ENCODE data around the gene MAP1LC3A.

Gene MAP1LC3A

DNA sequence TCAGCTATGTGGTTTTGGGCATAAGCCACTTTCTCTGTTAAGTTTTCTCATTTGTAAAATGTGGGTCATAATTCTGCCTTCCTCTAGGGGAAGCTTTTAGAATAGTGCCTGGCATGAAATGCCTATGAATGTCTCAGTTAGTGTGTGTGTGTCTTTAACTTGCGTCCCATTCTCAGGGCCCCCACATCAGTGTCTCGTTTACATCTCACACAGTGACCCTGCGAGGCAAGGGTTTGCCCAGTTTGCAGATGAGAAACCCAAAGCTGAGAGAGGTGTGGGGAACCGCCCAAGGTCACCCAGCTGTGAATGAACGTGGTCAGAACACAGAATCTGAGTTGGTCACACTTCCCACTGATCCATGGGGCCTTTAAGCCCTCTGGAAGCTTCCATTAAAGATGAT lies 28.2 kb upstream of the MAP1LC3A start:
- DNase-seq, result no peak

DNA sequence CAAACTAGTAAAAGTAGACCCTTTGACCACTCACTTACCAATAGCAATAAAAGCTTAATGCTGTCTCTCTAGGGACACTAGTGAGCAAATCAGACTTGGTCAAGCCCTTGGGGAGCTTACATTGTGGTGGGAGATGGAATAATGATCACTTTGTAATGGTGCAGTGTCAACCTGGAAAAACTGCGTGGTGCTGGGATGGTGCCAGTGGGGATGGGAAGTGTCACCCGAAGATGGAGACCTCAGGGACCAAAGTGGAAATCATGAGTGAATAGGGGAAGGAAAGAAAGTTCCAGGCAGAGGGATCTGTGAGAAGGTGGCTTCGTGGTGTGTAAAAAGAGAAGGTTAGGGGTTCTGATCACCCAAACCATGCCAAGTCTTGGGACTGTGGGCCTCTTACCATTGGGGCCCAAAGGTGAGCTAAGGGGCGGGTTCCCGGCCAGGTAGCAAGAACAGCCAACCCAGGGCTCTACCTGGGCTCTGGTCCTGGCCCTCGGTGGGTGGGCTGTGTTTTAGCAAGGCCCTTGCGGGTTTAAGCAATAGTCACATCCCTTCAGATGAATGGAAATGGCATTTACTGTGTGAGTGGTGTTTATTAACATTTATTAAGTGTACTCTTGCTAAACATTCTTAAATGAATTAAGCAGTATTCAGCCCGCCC lies 26.8 kb upstream of the MAP1LC3A start:
- no peak for DNase-seq

DNA sequence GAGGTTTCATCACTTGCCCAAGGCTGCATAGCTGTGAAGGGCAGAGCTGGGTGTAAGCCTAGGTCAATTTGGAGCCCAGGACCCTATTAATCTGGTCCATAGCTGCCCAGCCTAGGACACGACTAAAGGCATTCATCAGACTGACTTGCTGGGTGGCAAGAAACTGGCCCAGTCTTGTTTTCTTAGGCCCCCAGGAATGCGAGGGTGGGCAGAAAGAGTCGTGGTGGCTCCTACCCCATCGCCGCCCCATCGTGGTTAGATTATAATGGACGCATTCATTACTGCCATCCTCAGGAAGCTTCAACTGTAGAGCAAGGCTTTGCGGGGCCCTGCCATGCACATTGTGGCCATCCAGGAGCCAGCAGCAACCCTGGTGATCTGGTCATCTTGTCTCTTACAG lies 26.2 kb upstream of the MAP1LC3A start:
- DNase-seq, result no peak

DNA sequence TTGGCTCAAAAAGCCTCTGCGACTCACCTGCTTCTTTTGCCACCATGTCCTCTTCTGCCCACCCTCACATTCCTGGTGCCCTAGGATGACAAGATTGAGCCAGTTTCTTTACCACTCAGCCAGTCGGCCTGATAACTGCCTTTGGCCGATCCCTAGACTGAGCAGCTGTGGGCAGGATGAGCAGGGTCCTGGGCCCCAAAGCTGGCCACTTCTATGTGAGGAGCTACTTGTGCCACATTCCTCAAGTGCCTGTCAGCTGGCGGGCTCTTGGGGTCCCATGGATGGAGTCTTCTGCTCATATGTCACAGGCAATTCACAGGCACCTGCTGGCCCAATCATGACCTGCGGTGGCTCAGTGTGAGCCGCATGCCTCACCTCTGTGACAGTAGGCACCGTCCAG lies 25.8 kb upstream of the MAP1LC3A start:
- no peak for DNase-seq

DNA sequence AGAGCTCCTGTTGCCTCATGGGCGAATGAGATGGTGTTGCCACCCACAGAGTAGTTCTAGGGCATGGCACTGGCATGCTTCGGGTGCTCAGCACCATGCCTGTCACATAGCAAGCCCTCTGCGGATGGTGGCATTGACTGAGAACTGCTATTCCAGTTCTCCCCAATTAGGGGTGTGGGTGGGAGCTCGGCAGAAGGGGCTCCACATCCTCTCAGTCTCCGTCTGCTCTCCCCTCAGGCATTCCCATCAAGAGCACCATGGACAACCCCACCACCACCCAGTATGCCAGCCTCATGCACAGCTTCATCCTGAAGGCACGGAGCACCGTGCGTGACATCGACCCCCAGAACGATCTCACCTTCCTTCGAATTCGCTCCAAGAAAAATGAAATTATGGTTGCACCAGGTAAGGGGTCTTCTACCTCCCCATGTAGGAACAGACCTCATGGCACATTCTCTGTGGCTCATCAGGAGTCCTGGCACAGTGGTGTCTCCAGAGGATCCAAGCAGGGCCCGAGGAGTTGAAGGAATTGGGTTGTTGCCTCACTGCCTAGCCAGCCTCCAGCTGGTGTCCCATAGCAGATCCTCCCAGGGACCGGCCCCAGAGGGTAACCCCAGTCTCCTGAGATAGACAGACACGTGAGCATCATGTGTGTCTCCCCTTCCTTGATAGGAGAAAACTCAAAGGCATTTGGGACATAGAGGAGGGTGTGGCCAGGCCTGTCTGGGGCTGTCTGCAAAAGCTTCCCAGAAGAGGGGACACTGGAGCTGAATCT lies 23.9 kb upstream of the MAP1LC3A start:
- DNase-seq, result no peak

DNA sequence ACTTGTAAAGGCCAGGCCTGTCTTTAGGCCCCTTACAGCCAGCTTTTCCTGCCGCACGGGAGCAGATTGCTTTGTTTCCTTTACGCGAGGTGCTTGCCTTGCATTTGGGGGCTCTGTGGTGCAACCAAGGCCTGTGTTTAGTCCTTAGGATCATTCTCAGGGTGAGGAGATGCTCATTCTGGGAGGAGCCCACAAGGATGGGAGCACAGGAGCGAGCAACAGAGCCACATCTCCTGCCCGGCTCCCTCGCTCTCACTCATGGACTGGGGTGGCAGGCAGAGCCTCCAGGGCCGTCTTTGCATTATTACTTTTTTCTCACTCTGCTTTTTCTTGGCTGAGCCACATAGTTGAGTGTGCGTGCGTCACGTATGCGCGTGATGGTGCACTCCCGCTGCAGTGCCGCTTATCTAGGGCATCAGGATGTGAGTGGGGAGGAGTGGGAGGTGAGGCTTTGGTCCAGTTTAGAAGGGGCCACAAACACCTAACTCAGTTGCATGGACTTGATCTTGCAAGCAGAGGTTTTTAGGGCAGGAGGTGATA lies 23.1 kb upstream of the MAP1LC3A start:
- DNase-seq, result no peak

DNA sequence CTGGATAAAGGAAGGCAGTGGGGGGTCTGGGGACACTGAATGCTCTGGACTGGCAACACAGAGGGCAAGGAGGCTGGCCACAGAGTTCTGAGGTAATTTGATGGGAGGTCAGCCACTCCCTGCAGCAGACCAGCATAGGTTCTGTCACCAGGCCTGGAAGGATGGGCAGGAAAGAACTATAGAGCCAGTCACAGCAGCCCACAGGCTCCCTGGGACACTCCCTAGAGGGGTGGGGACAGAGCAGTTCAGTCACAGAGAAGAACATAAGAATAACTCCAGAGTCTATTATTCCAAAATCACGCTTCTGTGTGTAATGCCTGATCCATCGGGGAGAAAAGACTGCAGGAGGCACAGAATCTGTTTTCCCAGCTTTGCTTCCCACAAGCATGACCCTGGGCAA lies 22.7 kb upstream of the MAP1LC3A start:
- no peak for DNase-seq

DNA sequence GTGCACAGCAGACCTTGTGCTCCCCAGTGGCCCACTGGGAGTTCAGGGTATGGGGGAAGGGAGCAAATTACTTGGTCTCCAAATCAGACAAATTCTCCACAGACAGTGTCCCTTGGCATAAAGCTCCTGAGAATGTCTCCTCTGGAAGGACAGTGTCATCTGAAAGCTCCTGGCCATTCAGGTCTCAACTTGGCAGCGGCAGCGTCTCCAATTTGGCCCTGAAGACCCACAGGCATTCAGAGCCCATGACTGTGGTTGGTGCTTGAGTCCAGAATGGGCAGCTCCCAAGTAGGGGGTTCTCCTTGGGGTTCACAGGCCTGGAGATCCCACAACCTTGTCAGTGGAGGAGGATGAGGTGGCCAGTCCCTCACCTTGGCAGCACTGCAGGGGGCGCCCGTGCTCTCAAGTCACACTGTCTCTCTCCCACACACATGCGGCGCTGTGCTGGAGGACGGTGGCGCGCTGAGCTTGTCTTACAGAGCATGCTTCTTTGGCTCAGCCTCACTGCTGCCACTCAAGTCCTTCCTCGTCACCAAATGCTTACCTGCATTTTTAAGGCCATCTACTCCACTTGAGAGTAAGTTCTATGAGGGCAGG lies 21.6 kb upstream of the MAP1LC3A start:
- DNase-seq, result no peak

DNA sequence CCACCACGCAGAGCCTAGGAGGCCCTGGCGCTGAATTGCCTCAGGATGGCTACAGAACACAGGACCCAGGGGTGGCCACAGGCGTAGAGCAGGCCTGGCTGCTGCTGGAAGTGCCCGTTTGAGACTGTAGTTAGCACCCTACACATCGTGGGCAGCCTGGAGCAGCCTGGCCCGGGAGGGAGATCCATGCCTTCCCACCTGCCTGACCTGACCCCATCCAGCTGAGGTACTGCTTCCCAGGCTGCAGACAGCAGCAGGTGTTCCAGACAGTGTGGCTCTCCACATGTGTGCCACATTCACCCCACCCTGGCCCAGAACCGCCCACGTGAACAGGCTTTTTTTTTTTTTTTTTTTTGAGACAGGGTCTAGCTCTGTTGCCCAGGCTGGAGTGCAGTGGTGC lies 20.9 kb upstream of the MAP1LC3A start:
- no peak for DNase-seq

DNA sequence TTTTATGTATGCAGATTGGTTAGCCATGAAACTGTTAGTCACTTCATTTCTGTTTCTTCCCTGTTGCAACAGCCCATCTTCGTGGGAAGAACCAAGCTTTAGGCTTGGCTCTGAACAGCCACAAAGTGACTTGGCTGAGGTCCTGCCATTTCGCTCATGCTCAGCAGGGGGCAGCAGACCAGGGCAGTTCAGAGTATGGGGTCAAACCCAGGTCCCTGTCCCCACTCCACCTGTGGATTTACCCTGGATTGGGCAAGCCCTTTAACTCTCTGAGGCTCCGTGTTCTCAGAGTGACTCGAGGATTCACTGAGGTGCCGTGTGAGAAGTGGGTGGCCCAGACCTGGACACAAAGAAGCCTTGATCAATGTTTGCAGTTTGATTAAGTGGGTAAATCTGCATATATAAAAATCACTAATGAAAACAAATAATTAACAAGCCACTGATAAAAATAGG lies 19.8 kb upstream of the MAP1LC3A start:
- DNase-seq, result peak; percentile 61

DNA sequence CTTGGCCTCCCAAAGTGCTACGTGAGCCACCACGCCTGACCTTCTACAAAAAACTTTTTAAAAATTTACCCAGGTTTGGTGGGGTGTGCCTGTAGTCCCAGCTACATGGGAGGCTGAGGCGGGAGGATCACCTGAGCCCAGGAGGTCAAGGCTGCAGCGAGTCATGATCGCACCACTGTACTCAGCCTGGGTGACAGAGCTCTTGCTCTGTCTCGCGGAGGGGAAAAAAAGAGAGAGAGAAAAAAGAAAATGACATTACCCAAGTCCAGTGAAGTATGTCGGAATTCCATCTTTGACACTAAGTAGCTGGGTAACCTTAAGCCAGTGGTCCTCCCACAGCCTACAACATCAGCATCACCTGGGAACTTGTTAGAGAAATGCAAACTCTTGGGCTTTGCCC lies 18.8 kb upstream of the MAP1LC3A start:
- DNase-seq, result no peak

DNA sequence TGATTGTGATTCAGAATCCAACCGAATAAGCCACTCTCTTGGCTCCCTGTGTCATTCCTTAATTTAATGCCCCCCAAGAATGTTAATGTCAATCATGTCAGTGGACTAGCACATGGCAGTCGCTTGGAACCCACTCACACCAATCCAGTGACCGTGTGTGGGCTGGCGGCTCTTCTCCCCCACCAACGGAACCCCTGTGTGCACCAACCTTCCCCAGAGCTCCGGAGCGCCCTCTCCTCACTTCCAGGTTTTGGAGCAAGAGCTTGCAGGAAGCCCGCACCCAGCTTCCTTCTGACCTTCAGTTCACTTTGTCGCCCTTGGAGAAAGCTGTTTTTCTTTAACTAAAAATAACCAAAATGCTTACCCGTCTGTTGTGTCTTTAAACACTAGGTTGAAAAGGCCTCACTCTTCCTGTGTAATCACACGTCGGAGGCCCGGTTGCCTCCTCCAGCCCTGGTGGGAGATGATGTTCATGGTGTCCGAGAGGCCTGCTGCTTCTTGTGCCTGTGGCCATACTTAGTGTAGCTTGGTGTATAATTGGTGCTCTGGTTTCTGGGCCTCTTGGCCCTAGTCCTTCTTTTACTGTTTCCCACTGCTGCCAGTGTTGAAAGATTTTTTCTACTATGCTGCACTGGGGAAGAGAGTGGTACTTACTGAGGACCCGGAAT lies 17.8 kb upstream of the MAP1LC3A start:
- no peak for DNase-seq

DNA sequence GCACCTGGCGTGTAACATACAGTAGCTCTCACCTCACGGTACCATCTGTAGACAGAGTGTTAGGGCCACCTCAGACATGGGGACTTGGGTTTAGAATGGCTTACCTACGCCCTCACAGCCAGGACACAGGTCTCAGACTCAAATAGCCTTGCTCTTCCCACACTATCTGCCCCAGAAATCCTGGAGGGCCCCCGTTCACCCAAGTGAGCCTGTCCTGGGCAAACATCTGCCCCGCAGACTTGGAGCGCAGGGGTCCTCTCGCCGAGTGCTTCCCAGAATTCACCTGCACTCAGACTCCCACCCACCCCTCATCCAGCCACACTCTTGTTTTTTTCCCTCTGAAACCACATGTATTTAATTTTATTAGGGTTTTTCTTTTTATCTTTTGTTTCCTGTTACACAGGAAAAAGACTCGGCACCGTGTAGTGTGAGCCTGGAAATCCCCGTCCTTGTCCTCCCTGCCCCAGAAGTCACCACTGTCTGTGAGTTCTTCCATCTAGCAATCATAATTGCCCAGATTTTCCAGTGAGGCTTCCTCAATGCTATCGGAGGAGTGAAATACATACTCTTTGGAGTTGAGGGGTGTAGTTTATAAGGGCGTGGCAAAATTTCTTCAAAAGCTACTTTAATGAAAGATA lies 17.1 kb upstream of the MAP1LC3A start:
- no peak for DNase-seq

DNA sequence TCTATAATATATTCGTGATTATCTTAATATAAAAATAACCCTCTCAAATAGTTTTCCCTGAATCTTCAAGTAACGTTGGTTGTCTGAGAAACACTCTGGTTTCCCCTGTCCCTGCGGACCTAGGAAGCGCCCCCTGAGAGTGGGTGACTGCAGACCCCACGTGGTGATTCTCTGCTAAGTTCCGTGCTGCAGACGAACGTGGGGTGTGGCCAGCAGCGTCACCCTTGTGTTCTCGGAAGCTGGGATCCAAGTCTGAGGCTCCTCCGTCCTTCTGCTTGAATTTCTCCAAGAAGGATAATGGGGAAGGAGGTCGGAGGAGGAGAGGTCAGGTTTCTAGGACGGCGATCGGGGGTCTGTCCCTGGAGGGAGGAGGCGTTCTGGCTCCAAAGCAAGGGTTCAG lies 16.6 kb upstream of the MAP1LC3A start:
- DNase-seq, result no peak

DNA sequence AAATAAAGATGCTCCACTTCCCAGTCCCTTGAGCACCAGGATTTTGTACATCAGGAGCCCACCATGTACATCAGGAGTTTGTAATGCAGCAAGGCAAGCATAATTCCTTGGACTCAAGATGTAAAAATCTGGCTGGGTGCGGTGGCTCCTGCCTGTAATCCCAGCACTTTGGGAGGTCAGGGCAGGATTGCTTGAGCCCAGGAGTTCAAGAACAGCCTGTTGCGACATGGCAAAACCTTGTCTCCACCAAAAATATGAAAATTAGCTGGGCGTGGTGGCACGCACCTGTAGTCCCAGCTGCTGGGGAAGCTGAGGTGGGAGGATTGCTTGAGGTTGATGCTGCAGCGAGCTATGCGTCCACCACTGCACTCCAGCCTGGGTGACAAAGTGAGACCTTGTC lies 16.1 kb upstream of the MAP1LC3A start:
- no peak for DNase-seq

DNA sequence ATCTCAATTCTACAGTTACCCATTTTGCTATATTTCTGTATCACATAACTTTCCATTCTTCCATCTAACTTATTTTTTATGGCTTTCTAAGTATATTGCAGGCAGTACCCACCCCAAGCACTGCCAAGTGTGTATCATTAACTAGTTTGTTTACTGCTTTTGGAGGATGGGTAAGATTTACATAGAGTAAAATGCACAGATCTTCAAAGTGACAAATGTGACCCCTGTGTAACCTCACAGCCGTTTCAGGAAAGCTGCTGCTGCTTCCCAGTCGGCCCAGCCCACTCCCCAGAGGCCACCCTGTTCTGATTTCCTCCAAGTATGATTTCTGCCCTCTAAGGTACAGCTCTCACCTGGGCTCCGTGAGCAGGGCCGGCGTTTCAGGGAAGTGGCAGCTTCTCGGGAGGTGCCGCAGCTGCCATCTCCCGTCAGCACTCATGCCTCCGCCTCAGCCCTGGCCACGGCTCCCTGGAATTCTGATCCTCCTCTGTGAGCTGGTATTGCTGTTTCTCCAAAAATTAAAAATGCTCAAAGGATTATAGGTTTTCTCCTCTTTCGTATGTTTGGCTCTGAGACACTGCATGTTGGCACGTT lies 15.0 kb upstream of the MAP1LC3A start:
- DNase-seq, result no peak

DNA sequence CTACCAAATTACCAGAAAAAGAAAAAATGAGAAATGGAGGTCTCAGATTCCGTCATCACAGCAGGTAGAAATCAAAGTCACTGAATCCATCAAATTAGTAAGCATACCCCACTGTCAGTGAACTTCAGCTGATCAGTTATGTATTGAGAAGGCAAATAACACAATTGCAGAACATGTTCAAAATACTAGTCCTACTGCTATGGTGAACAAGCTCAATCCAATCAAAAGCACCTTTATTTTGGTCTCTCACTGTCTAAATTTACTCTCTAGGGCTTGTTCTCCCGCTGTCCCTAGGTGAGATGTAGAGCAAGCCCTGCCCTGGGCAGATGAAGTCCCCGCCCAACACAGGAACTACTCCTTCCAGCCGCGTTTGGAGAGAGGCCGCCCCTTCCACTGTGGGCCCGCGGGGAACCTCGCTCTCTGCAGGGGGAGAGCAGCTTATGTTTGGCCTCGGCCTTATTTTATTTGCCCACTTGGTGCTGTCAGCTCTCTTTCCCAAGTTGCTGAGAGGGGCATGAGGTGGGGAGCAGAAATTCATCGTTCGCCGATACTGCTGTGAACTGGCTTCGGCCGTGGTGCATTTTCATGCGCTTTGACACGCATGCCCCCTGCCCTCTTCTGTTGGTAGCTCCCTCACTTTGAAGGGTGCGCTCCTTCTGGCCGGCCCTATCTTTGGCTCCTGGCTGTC lies 14.3 kb upstream of the MAP1LC3A start:
- DNase-seq, result no peak

DNA sequence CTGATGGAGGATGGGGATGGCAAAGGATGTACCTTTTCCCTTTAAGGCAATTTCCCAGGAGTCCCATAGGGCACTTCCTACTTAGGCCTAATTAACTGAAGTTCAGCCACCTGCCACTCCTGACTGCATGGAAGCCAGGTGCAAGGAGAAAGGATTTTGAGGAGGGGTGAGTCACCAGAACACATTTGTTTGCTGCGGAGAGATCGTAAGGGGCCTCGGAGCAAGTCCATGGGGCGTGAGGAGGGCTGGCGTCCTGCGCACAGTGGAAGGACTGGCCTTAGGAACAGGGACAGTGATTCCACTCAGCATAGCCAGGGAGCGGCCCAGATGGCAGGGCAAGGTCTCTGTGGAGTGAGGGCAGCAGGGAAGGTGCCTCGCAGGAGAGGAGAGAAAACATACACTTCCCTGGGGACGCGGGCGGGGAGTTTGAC lies 11.8 kb upstream of the MAP1LC3A start:
- no peak for DNase-seq

DNA sequence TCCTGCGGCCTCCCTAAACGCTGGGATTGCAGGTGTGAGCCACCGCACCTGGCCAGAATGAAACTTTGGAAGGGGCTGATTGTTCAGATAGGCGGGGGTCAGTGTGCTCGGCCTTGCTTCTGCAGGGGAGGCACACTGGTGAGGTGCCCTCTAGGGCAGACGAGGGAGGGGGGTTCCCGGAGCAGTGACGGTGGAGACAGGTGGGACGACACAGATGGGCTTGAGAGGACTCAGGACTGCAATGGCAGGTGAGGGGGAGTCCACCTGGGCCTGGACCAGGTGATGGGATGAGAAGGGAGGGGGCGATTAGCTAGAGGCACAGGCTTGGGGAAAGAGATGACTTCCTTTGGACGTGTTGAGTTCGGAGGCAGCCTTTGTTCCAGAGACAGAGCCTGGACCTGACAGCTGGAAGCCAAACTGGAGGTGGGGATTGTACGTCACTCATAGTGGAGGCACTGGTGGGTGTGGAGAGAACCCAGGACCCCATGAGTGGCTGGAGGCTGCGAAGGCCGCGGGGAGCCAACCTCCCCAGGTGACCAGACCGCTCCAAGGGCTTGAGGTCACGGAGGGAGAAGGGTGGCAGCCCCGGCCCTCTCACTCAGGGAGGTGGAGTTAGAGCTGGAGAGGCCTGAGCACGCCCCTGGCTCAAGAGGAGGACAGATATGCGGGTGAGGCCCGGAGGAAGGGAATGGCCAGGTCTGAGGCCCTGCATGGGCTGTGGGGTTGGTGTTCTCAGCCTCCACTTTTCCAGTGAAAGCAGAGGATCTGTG lies 10.5 kb upstream of the MAP1LC3A start:
- DNase-seq, result no peak

DNA sequence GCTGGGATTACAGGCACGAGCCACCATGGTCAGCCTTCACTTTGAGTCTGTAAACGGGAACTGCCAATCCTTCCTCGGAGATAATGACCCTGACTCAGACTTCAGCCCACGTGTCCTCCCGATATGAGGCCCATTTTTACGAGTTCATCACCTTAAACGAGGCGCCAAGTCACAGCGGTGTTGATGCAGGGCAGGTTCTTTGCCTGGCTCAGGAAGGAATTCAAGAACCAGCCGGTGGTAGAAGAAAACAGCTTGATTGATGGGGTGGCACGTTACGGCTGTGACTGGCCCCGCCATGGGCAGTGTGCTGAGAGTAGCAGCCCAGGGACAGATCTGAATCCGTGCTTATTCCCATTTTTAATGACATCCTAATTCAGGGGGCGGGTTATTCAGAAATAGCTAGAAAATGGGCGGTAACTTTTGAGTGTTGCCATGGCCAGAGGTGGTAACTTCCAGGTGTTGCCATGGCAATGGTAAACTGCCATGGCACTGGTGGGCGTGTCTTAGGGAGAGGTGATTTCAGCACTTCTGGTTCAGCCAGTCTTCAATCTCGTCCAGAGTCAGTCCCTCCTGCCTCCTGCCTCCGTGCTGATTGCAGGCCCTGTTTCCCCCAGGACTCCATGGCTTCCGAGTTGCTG lies 9.1 kb upstream of the MAP1LC3A start:
- no peak for DNase-seq

DNA sequence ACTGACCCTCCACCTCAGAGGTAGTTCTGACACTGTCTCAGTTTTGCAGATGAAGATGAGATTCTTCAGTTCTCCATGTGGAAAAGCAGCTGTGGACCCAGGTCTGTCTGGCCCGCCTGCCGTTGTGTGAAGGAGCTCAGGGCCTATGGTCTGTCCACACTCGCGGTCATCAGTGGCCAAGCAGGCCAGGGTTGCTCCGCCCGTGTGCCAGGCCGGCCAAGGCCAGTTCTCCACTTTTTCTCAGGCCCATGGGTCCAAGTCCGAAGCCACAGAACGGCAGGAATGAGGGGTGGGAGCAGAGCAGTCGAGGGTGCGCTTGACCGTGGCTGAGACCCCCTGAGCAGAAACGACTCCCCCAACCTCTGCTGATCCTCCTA lies 8.6 kb upstream of the MAP1LC3A start:
- DNase-seq, result no peak

Data from activated CD4-positive, CD25-positive, alpha-beta regulatory T cell treated with anti-CD3 and anti-CD28 coated beads, Interleukin-2, amount 50 U/mL, for 72 hours (primary cell).